Fibroblast of the aortic adventitia (primary cell): ENCODE measurements around the gene GNAS-AS1. TPM values are rescaled to one million over a fixed set of nuclear protein-coding genes. Genes with fewer than 3 reads are reported as not detected.

Experiments used
- DNase-seq: peaks from one replicate; pipeline ENCODE4 v3.0.0-alpha.2; 2010; ENCODE audit warnings: low read depth
- H3K4me3 ChIP-seq: 2 replicates; pipeline ENCODE4 v1.5.1; 2011; ENCODE audit warnings: low read depth, mild to moderate bottlenecking, control low read depth, low read length, moderate library complexity
- CTCF ChIP-seq: IDR thresholded peaks from 2 replicates; pipeline ENCODE4 v1.5.1; 2011; ENCODE audit warnings: mild to moderate bottlenecking, low read length, control low read depth, inconsistent platforms; ENCODE audit not compliant: insufficient read depth
- total RNA-seq: library from RNA; depleted of rRNA; stranded (reverse); fragments of >200 nt; gene quantifications from 2 replicates; pipeline ENCODE4 v1.2.3, GENCODE V29; 2012; ENCODE audit warnings: low replicate concordance

GNAS-AS1 gene
- total RNA-seq, 1 donor: 0.81 TPM

DNA sequence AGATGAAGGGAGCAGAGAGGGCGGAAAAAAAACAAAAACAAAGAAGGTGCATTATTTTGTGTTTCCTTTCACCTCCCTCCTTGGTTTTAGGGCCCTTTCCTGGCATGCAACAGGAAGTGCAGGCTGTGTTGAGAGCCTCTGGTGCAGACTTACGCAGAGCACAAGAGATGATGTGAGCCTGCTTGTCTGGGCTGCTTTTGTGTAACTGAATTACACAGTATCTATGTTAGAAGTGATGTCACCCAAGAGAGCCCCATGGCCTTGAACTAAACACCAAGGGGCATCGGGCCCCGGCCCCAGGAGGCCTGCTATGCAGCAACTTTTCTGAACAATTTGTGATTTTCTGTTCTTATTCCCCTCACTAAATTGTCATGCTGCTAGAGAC lies 27.3 kb upstream of the GNAS-AS1 start:
- no peak for TF ChIP-seq CTCF
- no peak for DNase-seq
- H3K4me3 ChIP-seq: no peak overlapping the region

GRCh38 chr20:58877050-58877975 lies 26.6 kb upstream of the GNAS-AS1 start:
- TF ChIP-seq CTCF: no peak
- no peak overlapping the region for H3K4me3 ChIP-seq
- DNase-seq: no peak

DNA sequence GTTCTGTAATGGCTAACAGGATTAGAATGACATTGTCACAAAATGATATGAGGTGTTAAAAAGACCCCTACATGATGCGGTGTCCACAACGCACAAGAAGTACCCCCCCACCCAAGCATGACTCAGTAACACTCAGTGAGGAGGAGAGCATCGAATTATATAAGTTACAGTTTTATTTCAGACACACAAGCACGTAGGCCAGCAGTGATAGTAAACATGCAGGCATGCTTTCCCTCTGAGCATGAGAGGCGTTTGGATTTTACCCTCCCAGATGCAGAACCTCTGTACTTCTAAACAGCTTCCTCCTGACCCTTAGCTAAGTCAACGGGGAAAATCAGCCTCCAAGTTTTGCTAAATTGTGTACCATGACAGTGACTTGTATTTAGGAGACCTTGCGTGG lies 25.7 kb upstream of the GNAS-AS1 start:
- H3K4me3 ChIP-seq: no peak overlapping the region
- DNase-seq: no peak
- TF ChIP-seq CTCF: no peak

DNA sequence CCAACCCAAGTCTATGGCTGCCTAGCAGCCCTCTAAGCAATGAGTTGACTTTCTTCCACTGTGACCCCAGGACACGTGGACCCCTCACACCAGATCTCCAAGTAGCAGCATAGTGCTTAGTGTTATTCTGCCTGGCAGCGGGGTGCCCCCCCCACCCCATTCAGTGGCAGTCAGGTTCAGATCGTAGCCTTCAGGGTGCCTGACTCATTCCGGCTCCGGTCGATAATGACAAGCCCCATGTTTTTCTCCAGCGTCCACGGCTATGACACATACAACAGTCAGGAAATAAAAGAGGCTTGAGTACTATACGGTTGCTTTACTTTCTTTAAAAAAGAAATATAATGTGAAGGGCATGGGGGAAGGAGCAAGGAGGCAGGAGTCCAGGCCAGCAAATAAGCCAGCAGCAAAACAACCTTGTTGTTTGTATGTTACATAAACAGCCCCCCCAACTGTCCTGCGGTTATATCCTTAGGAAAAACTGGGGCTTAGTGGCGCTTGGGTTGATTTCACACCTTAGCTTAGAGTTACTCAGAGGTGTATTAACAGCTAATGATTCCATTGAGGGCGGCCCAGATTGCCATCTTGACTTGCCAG lies 24.9 kb upstream of the GNAS-AS1 start:
- TF ChIP-seq CTCF: no peak
- DNase-seq: peak; percentile 27
- H3K4me3 ChIP-seq: no peak overlapping the region

- no peak for DNase-seq
- H3K4me3 ChIP-seq: no peak overlapping the region
- no peak for TF ChIP-seq CTCF
These were observed 24.4 kb upstream of the GNAS-AS1 start for GRCh38 chr20:58875111-58875510.

DNA sequence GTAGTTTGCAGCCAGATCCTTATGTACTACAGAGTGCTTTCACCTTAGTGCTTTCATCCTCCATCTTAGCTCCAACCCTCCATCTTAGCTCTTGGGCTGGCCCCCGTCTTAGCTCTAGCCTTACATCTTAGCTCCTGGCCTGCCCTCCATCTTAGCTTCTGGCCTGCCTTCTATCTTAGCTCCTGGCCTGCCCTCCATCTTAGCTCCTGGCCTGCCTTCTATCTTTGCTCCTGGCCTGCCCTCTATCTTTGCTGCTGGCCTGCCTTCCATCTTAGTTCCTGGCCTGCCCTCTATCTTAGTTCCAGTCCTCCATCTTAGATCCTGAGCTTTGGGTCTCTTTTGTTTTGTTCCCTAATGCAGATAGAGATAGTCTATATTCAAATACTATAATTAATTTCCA lies 23.8 kb upstream of the GNAS-AS1 start:
- TF ChIP-seq CTCF: no peak
- no peak for DNase-seq

More for the DNA sequence above, 23.8 kb upstream of the GNAS-AS1 start:
- no peak overlapping the region for H3K4me3 ChIP-seq
